Measurements from ENCODE around the gene UNC80.
"Not testable (repeated sequence)": the region's sequence is repeated elsewhere in the genome, so short reads cannot be mapped to it uniquely, and the experiment has no call there.

The UNC80 gene

DNA sequence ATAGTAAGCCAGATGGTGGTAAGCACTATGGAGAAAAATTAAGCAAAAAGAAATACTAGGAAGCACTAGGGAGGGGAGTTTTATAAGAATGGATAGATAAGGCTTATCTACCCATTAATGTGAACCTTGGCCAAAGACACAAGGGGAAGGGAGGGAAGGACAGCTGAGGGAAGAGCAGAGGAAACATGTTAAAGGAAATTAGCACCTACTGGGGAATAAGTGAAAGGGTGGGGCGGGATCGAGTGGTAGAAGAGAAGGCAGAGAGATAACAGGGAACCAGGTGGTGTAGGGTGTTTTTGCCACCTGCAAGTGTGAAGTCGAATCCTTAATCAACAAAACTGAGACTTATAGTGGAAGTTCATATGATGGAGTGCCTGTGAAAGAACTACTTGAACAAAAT, 1.7 kb downstream of the UNC80 start:
- no peak for TF ChIP-seq CTCF (IDR thresholded peaks at IDR 0.05; ENCODE audit: poor library complexity, severe bottlenecking)
- H3K36me3 ChIP-seq (ENCODE audit: low read depth), result no peaks in the 10 kb centered on the region
- H3K4me3 ChIP-seq (ENCODE audit: severe bottlenecking), result no peak overlapping the region
- no peaks in the 10 kb centered on the region for H3K4me1 ChIP-seq (ENCODE audit: insufficient read depth, poor library complexity, severe bottlenecking)
- peaks cover 16% of the 10 kb centered on the region for H3K27me3 ChIP-seq (ENCODE audit: insufficient read depth, poor library complexity, severe bottlenecking)
- ATAC-seq (ENCODE audit: low read depth) (no peak), DNase-seq (ENCODE audit: low spot score) (no peak)
- no peaks in the 10 kb centered on the region for H3K9me3 ChIP-seq (ENCODE audit: severe bottlenecking)
- H3K27ac ChIP-seq (ENCODE audit: poor library complexity, severe bottlenecking), result no peak overlapping the region

DNA sequence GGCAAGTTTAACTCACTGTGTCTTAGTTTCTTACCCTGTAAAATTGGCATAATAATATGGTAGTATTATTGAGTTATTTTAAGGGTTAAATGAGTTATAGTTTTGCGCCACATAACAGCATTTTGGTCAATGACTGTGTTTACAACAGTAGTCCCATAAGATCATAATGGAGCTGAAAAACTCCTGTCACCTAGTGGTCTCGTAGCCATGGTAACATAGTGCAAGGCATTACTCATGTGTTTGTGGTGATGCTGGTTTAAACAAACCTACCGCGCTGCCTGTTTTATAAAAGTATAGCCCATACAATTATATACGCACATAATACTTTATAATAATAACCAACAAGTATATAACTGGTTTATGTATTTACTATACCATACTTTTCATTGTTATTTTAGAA, 15.8 kb downstream of the UNC80 start:
- Histone ChIP-seq H3K27me3 (ENCODE audit: insufficient read depth, poor library complexity, severe bottlenecking) (no peaks in the 10 kb centered on the region), H3K27ac (ENCODE audit: poor library complexity, severe bottlenecking) (no peak overlapping the region), H3K4me3 (ENCODE audit: severe bottlenecking) (no peak overlapping the region), H3K9me3 (ENCODE audit: severe bottlenecking) (peaks cover under 1% of the 10 kb centered on the region), H3K4me1 (ENCODE audit: insufficient read depth, poor library complexity, severe bottlenecking) (no peaks in the 10 kb centered on the region), H3K36me3 (ENCODE audit: low read depth) (no peaks in the 10 kb centered on the region)
- no peak for TF ChIP-seq CTCF (IDR thresholded peaks at IDR 0.05; ENCODE audit: poor library complexity, severe bottlenecking)
- no peak for ATAC-seq (ENCODE audit: low read depth)
- no peak for DNase-seq (ENCODE audit: low spot score)

DNA sequence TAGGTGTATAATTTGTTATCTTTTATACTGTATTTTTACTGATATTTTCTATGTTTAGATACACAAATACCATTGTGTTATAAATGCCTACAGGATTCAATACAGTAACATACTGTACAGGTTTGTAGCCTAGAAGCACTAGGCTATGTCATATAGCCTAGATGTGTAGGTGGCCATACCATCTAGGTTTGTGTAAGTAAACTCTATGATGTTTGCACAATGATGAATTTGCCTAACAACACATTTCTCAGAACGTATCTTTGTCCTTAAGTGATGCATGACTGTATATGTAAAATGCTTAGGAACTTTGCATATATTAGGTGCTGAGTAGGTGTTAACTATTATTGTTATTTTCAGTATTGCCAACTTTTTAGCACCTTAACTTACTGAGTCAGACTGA, 17.3 kb downstream of the UNC80 start:
- DNase-seq (ENCODE audit: low spot score) (no peak), ATAC-seq (ENCODE audit: low read depth) (no peak)
- Histone ChIP-seq H3K27me3 (ENCODE audit: insufficient read depth, poor library complexity, severe bottlenecking) (no peaks in the 10 kb centered on the region), H3K9me3 (ENCODE audit: severe bottlenecking) (no peaks in the 10 kb centered on the region), H3K4me3 (ENCODE audit: severe bottlenecking) (no peak overlapping the region), H3K36me3 (ENCODE audit: low read depth) (no peaks in the 10 kb centered on the region), H3K4me1 (ENCODE audit: insufficient read depth, poor library complexity, severe bottlenecking) (no peaks in the 10 kb centered on the region), H3K27ac (ENCODE audit: poor library complexity, severe bottlenecking) (no peak overlapping the region)
- TF ChIP-seq CTCF (IDR thresholded peaks at IDR 0.05; ENCODE audit: poor library complexity, severe bottlenecking), result no peak

DNA sequence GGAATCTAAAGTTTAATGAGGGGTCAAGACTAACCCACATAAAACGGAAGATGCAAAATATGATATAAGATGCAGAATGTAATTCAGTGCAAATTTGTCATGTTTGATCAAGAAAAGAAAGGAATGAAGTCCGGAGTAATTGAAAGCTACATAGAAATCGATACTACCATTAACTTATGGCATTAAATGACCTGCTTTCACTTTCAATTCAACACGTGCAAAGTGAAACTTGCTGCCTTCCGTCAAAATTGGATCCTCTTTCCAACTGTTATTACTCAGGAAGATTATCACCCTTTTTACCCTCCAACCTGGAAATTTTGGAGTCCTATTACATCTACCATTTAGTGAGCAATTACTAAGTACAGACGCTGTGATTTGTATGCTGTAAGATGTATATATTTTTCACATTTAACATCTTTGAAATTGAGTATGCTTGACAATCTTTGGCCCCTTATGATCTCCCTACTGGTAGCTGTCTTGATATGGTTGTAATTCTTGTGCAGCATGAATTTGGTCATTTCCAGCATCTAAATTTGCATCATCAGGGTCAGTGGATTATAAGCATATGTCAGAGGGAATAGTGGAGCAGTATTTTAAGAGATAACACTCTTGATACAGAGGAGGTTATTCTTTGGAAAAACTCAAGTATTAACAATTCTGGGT, 18.6 kb downstream of the UNC80 start:
- DNase-seq (ENCODE audit: low spot score), result no peak
- H3K27ac ChIP-seq (ENCODE audit: poor library complexity, severe bottlenecking), result no peak overlapping the region
- H3K4me1 ChIP-seq (ENCODE audit: insufficient read depth, poor library complexity, severe bottlenecking), result no peaks in the 10 kb centered on the region
- H3K4me3 ChIP-seq (ENCODE audit: severe bottlenecking), result no peak overlapping the region
- no peaks in the 10 kb centered on the region for H3K36me3 ChIP-seq (ENCODE audit: low read depth)
- no peak for TF ChIP-seq CTCF (IDR thresholded peaks at IDR 0.05; ENCODE audit: poor library complexity, severe bottlenecking)
- ATAC-seq (ENCODE audit: low read depth), result no peak
- H3K27me3 ChIP-seq (ENCODE audit: insufficient read depth, poor library complexity, severe bottlenecking), result no peaks in the 10 kb centered on the region
- no peaks in the 10 kb centered on the region for H3K9me3 ChIP-seq (ENCODE audit: severe bottlenecking)

DNA sequence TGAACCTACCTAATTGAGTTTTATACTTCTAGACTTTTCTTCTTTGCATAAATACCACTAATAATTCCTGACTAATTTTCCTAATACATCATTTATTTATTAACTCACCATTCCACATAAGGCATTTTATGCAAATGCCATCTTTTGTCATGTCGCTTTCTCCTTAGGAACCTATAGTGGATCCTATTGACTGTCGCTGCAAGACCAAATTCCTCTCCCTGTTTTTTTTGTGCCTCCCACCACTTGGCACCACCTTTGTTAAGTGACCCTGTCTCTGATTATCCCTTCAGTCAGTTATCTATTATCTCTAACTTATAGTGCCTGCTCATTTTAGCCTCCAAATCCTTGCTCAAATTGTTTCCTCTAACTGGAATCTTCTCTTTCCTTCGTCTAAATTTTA, 19.5 kb downstream of the UNC80 start:
- ATAC-seq (ENCODE audit: low read depth) (no peak), DNase-seq (ENCODE audit: low spot score) (no peak)
- Histone ChIP-seq H3K27ac (ENCODE audit: poor library complexity, severe bottlenecking) (no peak overlapping the region), H3K27me3 (ENCODE audit: insufficient read depth, poor library complexity, severe bottlenecking) (no peaks in the 10 kb centered on the region), H3K4me1 (ENCODE audit: insufficient read depth, poor library complexity, severe bottlenecking) (no peaks in the 10 kb centered on the region), H3K9me3 (ENCODE audit: severe bottlenecking) (no peaks in the 10 kb centered on the region), H3K36me3 (ENCODE audit: low read depth) (no peaks in the 10 kb centered on the region), H3K4me3 (ENCODE audit: severe bottlenecking) (no peak overlapping the region)
- no peak for TF ChIP-seq CTCF (IDR thresholded peaks at IDR 0.05; ENCODE audit: poor library complexity, severe bottlenecking)

DNA sequence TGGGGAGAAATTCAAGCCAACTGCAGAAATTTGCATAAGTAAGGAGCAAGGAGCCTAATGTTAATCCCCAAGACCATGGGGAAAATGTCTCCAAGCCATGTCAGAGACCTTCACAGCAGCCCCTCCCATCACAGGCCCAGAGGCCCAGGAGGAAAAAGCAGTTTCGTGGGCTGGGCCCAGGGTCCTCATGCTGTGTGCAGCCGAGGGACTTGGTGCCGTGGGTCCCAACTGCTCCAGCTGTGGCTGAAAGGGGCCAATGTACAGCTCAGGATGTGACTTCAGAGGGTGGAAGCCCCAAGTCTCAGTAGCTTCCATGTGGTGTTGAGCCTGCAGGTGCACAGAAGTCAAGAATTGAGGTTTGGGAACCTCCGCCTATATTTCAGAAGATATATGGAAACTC, 23.8 kb downstream of the UNC80 start:
- not testable (repeated sequence) for H3K27me3 ChIP-seq (ENCODE audit: insufficient read depth, poor library complexity, severe bottlenecking); H3K27ac ChIP-seq (ENCODE audit: poor library complexity, severe bottlenecking); DNase-seq (ENCODE audit: low spot score); H3K4me1 ChIP-seq (ENCODE audit: insufficient read depth, poor library complexity, severe bottlenecking); H3K36me3 ChIP-seq (ENCODE audit: low read depth); ATAC-seq (ENCODE audit: low read depth); H3K9me3 ChIP-seq (ENCODE audit: severe bottlenecking); H3K4me3 ChIP-seq (ENCODE audit: severe bottlenecking)
